Fibroblast of villous mesenchyme (primary cell): Measurements from ENCODE around the gene NFIA. TPM values are rescaled to one million over a fixed set of nuclear protein-coding genes. Genes with fewer than 3 reads are reported as not detected.
A peak's percentile ranks its signal among the peaks of the same experiment; 100 is the strongest.

Experiments used
- DNase-seq: peaks from one replicate; pipeline ENCODE4 v3.0.0-alpha.2; 2010; ENCODE audit warnings: low read depth
- H3K4me3 ChIP-seq: 2 replicates; pipeline ENCODE4 v1.5.1; 2011; ENCODE audit warnings: low read depth, mild to moderate bottlenecking, low read length
- total RNA-seq: library from RNA; depleted of rRNA; stranded (reverse); fragments of >200 nt; gene quantifications from 2 replicates; pipeline ENCODE4 v1.2.3, GENCODE V29; 2012
- TF ChIP-seq, protein P1 (sequence below): IDR thresholded peaks from 2 replicates; pipeline ENCODE4 v1.5.1; 2012; ENCODE audit warnings: low read depth, mild to moderate bottlenecking, low read length; ENCODE audit not compliant: insufficient read depth

Gene NFIA
- total RNA-seq, 1 donor: 10.4 TPM

DNA sequence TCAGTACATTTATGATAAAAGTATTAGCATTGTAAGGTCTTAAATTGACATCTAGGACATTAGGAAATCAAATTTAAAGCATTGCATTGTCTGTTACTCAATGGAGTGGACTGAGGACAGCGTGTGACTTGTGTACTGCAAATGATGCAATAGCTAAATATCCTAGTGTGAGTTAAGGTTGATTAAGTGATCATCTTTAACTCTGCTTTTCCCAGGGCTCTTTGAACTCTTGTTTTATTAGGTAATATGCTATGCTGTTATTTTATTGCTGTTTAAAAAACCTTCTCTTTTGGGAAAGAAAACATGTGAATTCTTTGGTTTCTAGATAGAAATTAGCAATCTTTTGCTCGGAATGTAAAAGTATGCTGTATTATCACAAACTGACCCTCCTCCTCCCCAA lies 38.6 kb downstream of the NFIA start:
- TF ChIP-seq, protein P1, sequence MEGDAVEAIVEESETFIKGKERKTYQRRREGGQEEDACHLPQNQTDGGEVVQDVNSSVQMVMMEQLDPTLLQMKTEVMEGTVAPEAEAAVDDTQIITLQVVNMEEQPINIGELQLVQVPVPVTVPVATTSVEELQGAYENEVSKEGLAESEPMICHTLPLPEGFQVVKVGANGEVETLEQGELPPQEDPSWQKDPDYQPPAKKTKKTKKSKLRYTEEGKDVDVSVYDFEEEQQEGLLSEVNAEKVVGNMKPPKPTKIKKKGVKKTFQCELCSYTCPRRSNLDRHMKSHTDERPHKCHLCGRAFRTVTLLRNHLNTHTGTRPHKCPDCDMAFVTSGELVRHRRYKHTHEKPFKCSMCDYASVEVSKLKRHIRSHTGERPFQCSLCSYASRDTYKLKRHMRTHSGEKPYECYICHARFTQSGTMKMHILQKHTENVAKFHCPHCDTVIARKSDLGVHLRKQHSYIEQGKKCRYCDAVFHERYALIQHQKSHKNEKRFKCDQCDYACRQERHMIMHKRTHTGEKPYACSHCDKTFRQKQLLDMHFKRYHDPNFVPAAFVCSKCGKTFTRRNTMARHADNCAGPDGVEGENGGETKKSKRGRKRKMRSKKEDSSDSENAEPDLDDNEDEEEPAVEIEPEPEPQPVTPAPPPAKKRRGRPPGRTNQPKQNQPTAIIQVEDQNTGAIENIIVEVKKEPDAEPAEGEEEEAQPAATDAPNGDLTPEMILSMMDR: no peak
- peak overlapping the region; percentile 26 for H3K4me3 ChIP-seq
- DNase-seq: peak; percentile 93

DNA sequence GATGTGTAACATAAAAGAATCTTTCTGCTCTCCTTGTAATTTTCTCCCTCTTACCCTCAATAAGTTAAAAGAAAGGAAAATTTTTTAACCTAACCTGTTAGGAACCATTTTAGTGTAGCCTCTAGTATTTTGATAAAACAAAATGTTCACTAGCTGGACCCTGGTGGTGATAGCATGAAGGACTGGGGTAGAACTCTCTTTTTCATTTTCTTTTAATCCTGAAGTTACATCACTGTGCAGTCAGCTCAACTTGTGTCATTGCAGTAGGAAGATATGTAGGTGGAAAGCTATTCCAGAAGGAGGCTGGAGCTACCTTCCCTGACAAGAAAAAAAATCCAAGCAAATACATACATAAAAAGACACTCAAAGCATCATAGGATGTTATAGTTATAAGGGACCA lies 39.3 kb downstream of the NFIA start:
- DNase-seq: no peak

DNA sequence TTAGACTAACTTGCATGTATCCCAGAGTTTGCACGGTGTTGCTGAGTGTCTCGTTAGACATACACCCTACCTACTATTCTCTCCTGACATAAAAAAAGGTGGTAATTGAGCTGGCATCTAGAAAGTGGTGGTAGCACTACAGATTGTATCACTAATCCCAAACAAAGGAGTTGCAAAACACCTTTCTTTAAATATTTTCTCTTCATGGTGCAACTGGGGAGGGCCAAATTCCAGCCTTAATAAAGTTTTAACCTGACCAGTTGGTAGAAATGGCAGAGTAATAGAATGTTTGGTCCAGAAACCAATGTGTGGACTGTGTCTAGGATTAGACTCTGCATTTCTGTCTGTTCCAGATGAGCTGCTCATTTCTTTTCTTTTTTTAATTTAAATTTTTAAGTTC lies 40.0 kb downstream of the NFIA start:
- no peak overlapping the region for H3K4me3 ChIP-seq
- no peak for DNase-seq
- TF ChIP-seq, protein P1: no peak

More for the DNA sequence above, 39.3 kb downstream of the NFIA start:
- no peak overlapping the region for H3K4me3 ChIP-seq
- TF ChIP-seq, protein P1: no peak

DNA sequence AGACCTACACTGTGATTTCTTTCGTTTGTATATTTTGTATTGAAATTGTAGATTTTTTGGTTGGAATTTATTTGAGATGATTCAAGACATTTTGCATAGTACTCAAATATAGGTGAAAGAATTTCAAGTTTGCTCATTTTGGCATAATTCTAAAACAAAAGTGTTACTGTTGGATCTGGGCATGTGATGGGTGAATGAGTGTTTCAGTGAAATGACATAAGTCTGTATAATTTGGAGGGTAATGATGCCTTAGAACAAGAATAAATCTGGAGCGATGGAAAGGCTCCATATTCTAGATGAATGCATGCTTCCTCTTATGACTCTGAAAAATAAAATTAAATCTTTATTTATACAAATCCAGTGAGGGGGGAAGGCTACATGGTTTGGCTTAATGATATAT lies 41.0 kb downstream of the NFIA start:
- DNase-seq: no peak
- no peak overlapping the region for H3K4me3 ChIP-seq

DNA sequence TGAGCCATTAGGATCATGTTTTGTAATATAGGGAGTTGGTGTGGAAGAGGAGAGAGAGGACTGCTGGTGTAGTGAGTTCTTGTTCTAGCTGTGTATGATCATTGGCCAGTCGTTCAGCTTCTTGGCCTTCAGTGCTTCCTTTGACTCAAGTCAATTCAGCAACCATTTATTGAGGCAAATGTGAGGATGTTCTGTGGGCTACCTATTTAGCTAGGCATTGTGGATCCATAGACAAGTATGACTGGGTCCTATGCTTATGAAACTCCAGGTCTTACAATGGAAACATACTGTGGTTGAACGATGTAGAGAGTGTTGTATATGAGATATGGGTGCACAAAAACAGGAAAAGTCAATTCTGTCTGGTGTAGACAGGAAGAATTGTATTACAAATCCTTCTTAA lies 41.7 kb downstream of the NFIA start:
- TF ChIP-seq, protein P1: no peak
- no peak for DNase-seq
- H3K4me3 ChIP-seq: no peak overlapping the region

More for the DNA sequence above, 41.0 kb downstream of the NFIA start:
- TF ChIP-seq, protein P1: no peak

DNA sequence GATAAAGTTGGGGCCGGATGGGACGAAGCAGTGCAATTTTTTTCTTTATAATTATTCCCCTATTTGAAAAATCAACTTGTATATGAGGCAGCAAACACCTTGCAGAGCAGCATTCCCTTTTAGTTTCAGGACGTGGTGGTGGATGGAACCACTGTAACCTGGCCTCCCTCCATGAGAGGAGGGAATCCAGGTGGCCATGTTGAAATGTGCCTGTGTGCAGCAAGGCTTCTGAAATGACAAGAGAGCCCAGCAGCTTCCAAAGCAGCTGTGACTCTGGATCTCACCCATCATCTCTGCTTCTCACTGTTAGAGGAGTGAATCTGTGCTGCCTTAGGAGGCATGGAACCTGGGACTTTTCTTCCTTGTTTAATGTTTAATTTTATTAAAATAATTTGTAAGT lies 42.3 kb downstream of the NFIA start:
- no peak overlapping the region for H3K4me3 ChIP-seq
- TF ChIP-seq, protein P1: no peak
- no peak for DNase-seq

DNA sequence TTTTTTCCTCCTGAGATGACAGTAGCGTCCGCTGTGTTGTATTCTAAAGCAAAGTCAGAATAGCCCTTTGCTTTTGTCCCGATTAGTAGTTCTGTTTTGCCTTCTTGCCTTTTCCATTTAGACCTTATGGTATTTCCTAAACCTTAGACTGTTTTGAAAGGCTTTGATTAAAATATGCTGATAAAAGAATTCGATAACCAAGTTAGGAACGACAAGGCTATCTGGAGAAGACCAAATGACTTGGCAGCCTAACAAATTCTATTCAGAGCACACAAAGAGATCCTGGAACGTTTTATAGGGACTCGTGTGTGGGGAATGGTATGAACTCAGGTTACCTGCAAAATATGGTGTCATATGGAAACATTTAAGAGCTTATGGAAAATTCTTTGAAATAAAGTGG lies 42.9 kb downstream of the NFIA start:
- H3K4me3 ChIP-seq: no peak overlapping the region
- DNase-seq: no peak

More for the DNA sequence above, 42.9 kb downstream of the NFIA start:
- TF ChIP-seq, protein P1: no peak
